A673 (cell line): ENCODE results near the gene GUCA2A.

Experiments used
- EZH2 ChIP-seq: fragments of 200-600 bp; sonication (generic); IDR thresholded peaks from 2 replicates; pipeline ENCODE4 v1.6.1; 2017; ENCODE audit warnings: borderline replicate concordance, low read depth, mild to moderate bottlenecking, mixed read lengths, antibody characterized with exemption, low read length; ENCODE audit not compliant: poor library complexity, severe bottlenecking
- TF ChIP-seq, protein P1 (sequence below): fragments of 300-800, 200-600 bp; sonication (generic); conservative IDR thresholded peaks from 2 replicates; pipeline ENCODE4 v1.5.1; 2017; ENCODE audit warnings: low read depth, mild to moderate bottlenecking, antibody characterized with exemption, low read length, moderate library complexity, mixed read lengths

GRCh38 chr1:42170779-42171621 lies 6.5 kb upstream of the GUCA2A start:
- TF ChIP-seq, protein P1, sequence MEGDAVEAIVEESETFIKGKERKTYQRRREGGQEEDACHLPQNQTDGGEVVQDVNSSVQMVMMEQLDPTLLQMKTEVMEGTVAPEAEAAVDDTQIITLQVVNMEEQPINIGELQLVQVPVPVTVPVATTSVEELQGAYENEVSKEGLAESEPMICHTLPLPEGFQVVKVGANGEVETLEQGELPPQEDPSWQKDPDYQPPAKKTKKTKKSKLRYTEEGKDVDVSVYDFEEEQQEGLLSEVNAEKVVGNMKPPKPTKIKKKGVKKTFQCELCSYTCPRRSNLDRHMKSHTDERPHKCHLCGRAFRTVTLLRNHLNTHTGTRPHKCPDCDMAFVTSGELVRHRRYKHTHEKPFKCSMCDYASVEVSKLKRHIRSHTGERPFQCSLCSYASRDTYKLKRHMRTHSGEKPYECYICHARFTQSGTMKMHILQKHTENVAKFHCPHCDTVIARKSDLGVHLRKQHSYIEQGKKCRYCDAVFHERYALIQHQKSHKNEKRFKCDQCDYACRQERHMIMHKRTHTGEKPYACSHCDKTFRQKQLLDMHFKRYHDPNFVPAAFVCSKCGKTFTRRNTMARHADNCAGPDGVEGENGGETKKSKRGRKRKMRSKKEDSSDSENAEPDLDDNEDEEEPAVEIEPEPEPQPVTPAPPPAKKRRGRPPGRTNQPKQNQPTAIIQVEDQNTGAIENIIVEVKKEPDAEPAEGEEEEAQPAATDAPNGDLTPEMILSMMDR: no peak
- no peak for TF ChIP-seq EZH2
